ENCODE results near the gene HDGFL2.
A peak's percentile ranks its signal among the peaks of the same experiment; 100 is the strongest.

HDGFL2 gene

GRCh38 chr19:4496304-4496703 is 24.2 kb downstream of the HDGFL2 start:
- FAIRE-seq (no peak), DNase-seq (ENCODE audit: low spot score) (no peak)

- DNase-seq (ENCODE audit: low spot score) (no peak), FAIRE-seq (no peak)
Observed at GRCh38 chr19:4497770-4498389, 25.8 kb downstream of the HDGFL2 start.

- DNase-seq (ENCODE audit: low spot score) (no peak), FAIRE-seq (no peak)
Observed at GRCh38 chr19:4498694-4499093, 26.6 kb downstream of the HDGFL2 start.

GRCh38 chr19:4499318-4499717 is 27.2 kb downstream of the HDGFL2 start:
- FAIRE-seq, result no peak
- DNase-seq (ENCODE audit: low spot score), result no peak

- DNase-seq (ENCODE audit: low spot score) (no peak), FAIRE-seq (no peak)
Observed at GRCh38 chr19:4499855-4500254, 27.8 kb downstream of the HDGFL2 start.

GRCh38 chr19:4500841-4501591 is 28.9 kb downstream of the HDGFL2 start:
- FAIRE-seq (no peak), DNase-seq (ENCODE audit: low spot score) (no peak)

GRCh38 chr19:4501691-4502090 is 29.6 kb downstream of the HDGFL2 start:
- FAIRE-seq (no peak), DNase-seq (ENCODE audit: low spot score) (no peak)

- FAIRE-seq (no peak), DNase-seq (ENCODE audit: low spot score) (no peak)
Observed at GRCh38 chr19:4502282-4503131, 30.4 kb downstream of the HDGFL2 start.

- no peak for FAIRE-seq
Observed at GRCh38 chr19:4503132-4503824, 31.2 kb downstream of the HDGFL2 start.

GRCh38 chr19:4503825-4504170 is 31.7 kb downstream of the HDGFL2 start:
- no peak for FAIRE-seq
- DNase-seq (ENCODE audit: low spot score), result no peak

More at GRCh38 chr19:4503132-4503824, 31.2 kb downstream of the HDGFL2 start:
- no peak for DNase-seq (ENCODE audit: low spot score)

- FAIRE-seq (no peak), DNase-seq (ENCODE audit: low spot score) (no peak)
Observed at GRCh38 chr19:4504297-4504701, 32.2 kb downstream of the HDGFL2 start.

- DNase-seq (ENCODE audit: low spot score) (no peak), FAIRE-seq (no peak)
Observed at GRCh38 chr19:4504891-4505569, 32.9 kb downstream of the HDGFL2 start.

- DNase-seq (ENCODE audit: low spot score) (no peak), FAIRE-seq (no peak)
Observed at GRCh38 chr19:4505570-4506448, 33.7 kb downstream of the HDGFL2 start.

- no peak for FAIRE-seq
- DNase-seq (ENCODE audit: low spot score), result peak; percentile 40
Observed at GRCh38 chr19:4506449-4507149, 34.5 kb downstream of the HDGFL2 start.

- no peak for FAIRE-seq
- DNase-seq (ENCODE audit: low spot score), result no peak
Observed at GRCh38 chr19:4507150-4507452, 35.0 kb downstream of the HDGFL2 start.

- FAIRE-seq, result no peak
Observed at GRCh38 chr19:4507804-4508203, 35.7 kb downstream of the HDGFL2 start.

GRCh38 chr19:4508698-4509097 is 36.6 kb downstream of the HDGFL2 start:
- FAIRE-seq (no peak), DNase-seq (ENCODE audit: low spot score) (no peak)

More at GRCh38 chr19:4507804-4508203, 35.7 kb downstream of the HDGFL2 start:
- no peak for DNase-seq (ENCODE audit: low spot score)

- DNase-seq (ENCODE audit: low spot score), result no peak
- FAIRE-seq, result no peak
Observed at GRCh38 chr19:4510435-4511255, 38.5 kb downstream of the HDGFL2 start.

Data from urothelium cell line (cell line).